HG03159 (cell line): ENCODE measurements around the gene HYI.
"Not testable (repeated sequence)": the region's sequence is repeated elsewhere in the genome, so short reads cannot be mapped to it uniquely, and the experiment has no call there.

Experiments
- ATAC-seq: cut with Tn5 transposase; IDR thresholded peaks from one replicate; pipeline ENCODE4 v1.9.1; 2021; ENCODE audit warnings: mild to moderate bottlenecking, moderate library complexity; ENCODE audit not compliant: unreplicated experiment

Gene HYI

GRCh38 chr1:43464681-43465504 is 11.2 kb upstream of the HYI start:
- ATAC-seq: no peak

GRCh38 chr1:43463479-43463878 is 9.7 kb upstream of the HYI start:
- ATAC-seq: no peak

GRCh38 chr1:43460988-43461693 is 7.4 kb upstream of the HYI start:
- no peak for ATAC-seq

GRCh38 chr1:43458379-43458778 is 4.6 kb upstream of the HYI start:
- ATAC-seq: not testable (repeated sequence)

GRCh38 chr1:43455213-43455889 is 1.6 kb upstream of the HYI start:
- no peak for ATAC-seq

GRCh38 chr1:43454270-43455011 is 710 bp upstream of the HYI start:
- peak; percentile 78 for ATAC-seq

GRCh38 chr1:43452789-43453441 is 816 bp downstream of the HYI start:
- ATAC-seq: no peak

GRCh38 chr1:43451701-43452532 is 1.8 kb downstream of the HYI start:
- ATAC-seq: no peak

- ATAC-seq: no peak
Measured at GRCh38 chr1:43451157-43451591, 2.6 kb downstream of the HYI start.

GRCh38 chr1:43450251-43450941 is 3.3 kb downstream of the HYI start:
- no peak for ATAC-seq

GRCh38 chr1:43449708-43450069 is 4.0 kb downstream of the HYI start:
- no peak for ATAC-seq

GRCh38 chr1:43448955-43449707 is 4.6 kb downstream of the HYI start:
- no peak for ATAC-seq

- ATAC-seq: no peak
Measured at GRCh38 chr1:43447891-43448708, 5.6 kb downstream of the HYI start.

- no peak for ATAC-seq
Measured at GRCh38 chr1:43446881-43447835, 6.6 kb downstream of the HYI start.

GRCh38 chr1:43446388-43446740 is 7.4 kb downstream of the HYI start:
- ATAC-seq: no peak

- ATAC-seq: no peak
Measured at GRCh38 chr1:43445606-43446387, 7.9 kb downstream of the HYI start.
